Subcutaneous abdominal adipose tissue (tissue), 5 donors: ENCODE measurements around the gene COASY.
"Not testable (repeated sequence)": the region's sequence is repeated elsewhere in the genome, so short reads cannot be mapped to it uniquely, and the experiment has no call there.

Experiments used
- H3K27ac ChIP-seq: one replicate; pipeline ENCODE4 v1.7.0; 2013; ENCODE audit warnings: low read depth, mild to moderate bottlenecking, inconsistent platforms, low read length, moderate library complexity
- H3K27me3 ChIP-seq, 5 donors: one replicate each; pipeline ENCODE4 v1.7.0; 2013; ENCODE audit warnings: low read length in 5 of 5, inconsistent platforms in 1 of 5; ENCODE audit not compliant: control insufficient read depth in 5 of 5, insufficient read depth in 4 of 5
- H3K36me3 ChIP-seq, 5 donors: one replicate each; pipeline ENCODE4 v1.7.0; 2013; ENCODE audit warnings: low read length in 5 of 5; ENCODE audit not compliant: control insufficient read depth in 5 of 5, insufficient read depth in 5 of 5
- H3K4me1 ChIP-seq, 5 donors: one replicate each; pipeline ENCODE4 v1.7.0; 2013; ENCODE audit warnings: low read length in 5 of 5, mild to moderate bottlenecking in 3 of 5, moderate library complexity in 1 of 5; ENCODE audit not compliant: control insufficient read depth in 5 of 5, insufficient read depth in 5 of 5
- H3K4me3 ChIP-seq, 5 donors: one replicate each; pipeline ENCODE4 v1.7.0; 2013; ENCODE audit warnings: low read length in 5 of 5, low read depth in 1 of 5
- H3K9ac ChIP-seq, 5 donors: one replicate each; pipeline ENCODE4 v1.7.0; 2013; ENCODE audit warnings: low read length in 5 of 5, mild to moderate bottlenecking in 4 of 5, moderate library complexity in 3 of 5
- H3K9me3 ChIP-seq, 5 donors: one replicate each; pipeline ENCODE4 v1.7.0; 2013; ENCODE audit warnings: low read length in 5 of 5; ENCODE audit not compliant: control insufficient read depth in 5 of 5
- donor health status: healthy.
- donor health status: healthy.
- donor health status: healthy.
- donor health status: healthy.
- donor health status: healthy.

Gene COASY

GRCh38 chr17:42608305-42609181 lies 46.6 kb downstream of the COASY start:
- H3K4me1 ChIP-seq = peaks cover 0 to 44% (median 35%) of the 10 kb centered on the region in 5 donors
- no peaks in the 10 kb centered on the region for H3K27me3 ChIP-seq
- H3K9ac ChIP-seq = peak overlapping the region; percentile 87 to 98 (median 92)
- H3K9me3 ChIP-seq = no peaks in the 10 kb centered on the region
- peaks cover 0 to 20% (median 17%) of the 10 kb centered on the region in 5 donors for H3K36me3 ChIP-seq
- H3K4me3 ChIP-seq = peak overlapping the region; percentile 86 to 99 (median 97)
- H3K27ac ChIP-seq = peak overlapping the region; percentile 86

- peak within 1 kb of the TSS; percentile 89 to 99 (median 97) for H3K4me3 ChIP-seq
- peak within 1 kb of the TSS; percentile 87 to 98 (median 92) for H3K9ac ChIP-seq
- H3K27ac ChIP-seq = peak within 1 kb of the TSS; percentile 86
- peaks cover 0 to 27% (median 23%) of the 10 kb centered on the region in 5 donors for H3K36me3 ChIP-seq
- H3K4me1 ChIP-seq = peaks cover 0 to 44% (median 35%) of the 10 kb centered on the region in 5 donors
- H3K27me3 ChIP-seq = no peaks in the 10 kb centered on the region
- H3K9me3 ChIP-seq = no peaks in the 10 kb centered on the region
These were observed 47.4 kb downstream of the COASY start, which contains the start of the genes RETREG3 and TUBG1 for GRCh38 chr17:42609182-42609813. Gene RETREG3 (minus strand): TSS chr17:42609374. CDS start chr17:42609324, 50 bp downstream. Gene TUBG1 (plus strand): TSS chr17:42609683. CDS start chr17:42609738, 55 bp downstream.

GRCh38 chr17:42609814-42610801 lies 48.2 kb downstream of the COASY start:
- Histone ChIP-seq H3K9ac (peak overlapping the region; percentile 52 to 91 (median 76)), H3K36me3 (peaks cover 0 to 35% (median 31%) of the 10 kb centered on the region in 5 donors), H3K4me3 (peak overlapping the region; percentile 85 to 99 (median 94)), H3K27ac (peak overlapping the region; percentile 80), H3K4me1 (peaks cover 0 to 44% (median 35%) of the 10 kb centered on the region in 5 donors)
- not testable (repeated sequence) for H3K9me3 ChIP-seq, H3K27me3 ChIP-seq

GRCh38 chr17:42612013-42612412 lies 50.1 kb downstream of the COASY start:
- no peaks in the 10 kb centered on the region for H3K9me3 ChIP-seq
- peaks cover 0 to 29% (median 26%) of the 10 kb centered on the region in 5 donors for H3K4me1 ChIP-seq
- peaks cover 0 to 46% (median 36%) of the 10 kb centered on the region in 5 donors for H3K36me3 ChIP-seq
- H3K27ac ChIP-seq = no peak overlapping the region
- no peak overlapping the region for H3K9ac ChIP-seq
- no peaks in the 10 kb centered on the region for H3K27me3 ChIP-seq
- H3K4me3 ChIP-seq = no peak overlapping the region

- H3K27ac ChIP-seq = no peak overlapping the region
- peaks cover 0 to 46% (median 36%) of the 10 kb centered on the region in 5 donors for H3K36me3 ChIP-seq
- peaks cover 0 to 18% (median 16%) of the 10 kb centered on the region in 5 donors for H3K4me1 ChIP-seq
- H3K9ac ChIP-seq = no peak overlapping the region
- H3K4me3 ChIP-seq = no peak overlapping the region
- no peaks in the 10 kb centered on the region for H3K9me3 ChIP-seq
- H3K27me3 ChIP-seq = no peaks in the 10 kb centered on the region
These were observed 51.8 kb downstream of the COASY start for GRCh38 chr17:42613699-42614295.
